Duodenal mucosa (tissue), 2 donors: ENCODE measurements around the gene MDM2.
A peak's percentile ranks its signal among the peaks of the same experiment; 100 is the strongest.
"Not testable (repeated sequence)": the region's sequence is repeated elsewhere in the genome, so short reads cannot be mapped to it uniquely, and the experiment has no call there.

ENCODE experiments used
- H3K27ac ChIP-seq: one replicate; pipeline ENCODE4 v1.7.0; 2013; ENCODE audit warnings: low read depth, low read length
- H3K27me3 ChIP-seq, 2 donors: one replicate each; pipeline ENCODE4 v1.7.0; 2013; ENCODE audit warnings: low read length in 2 of 2, control low read depth in 1 of 2; ENCODE audit not compliant: insufficient read depth in 2 of 2, control insufficient read depth in 1 of 2
- H3K36me3 ChIP-seq, 2 donors: one replicate each; pipeline ENCODE4 v1.7.0; 2013; ENCODE audit warnings: low read length in 2 of 2, control low read depth in 1 of 2; ENCODE audit not compliant: insufficient read depth in 2 of 2, control insufficient read depth in 1 of 2
- H3K4me1 ChIP-seq, 2 donors: one replicate each; pipeline ENCODE4 v1.7.0; 2013; ENCODE audit warnings: low read length in 2 of 2, control low read depth in 1 of 2; ENCODE audit not compliant: insufficient read depth in 2 of 2, control insufficient read depth in 1 of 2
- H3K4me3 ChIP-seq, 2 donors: one replicate each; pipeline ENCODE4 v1.7.0; 2013; ENCODE audit warnings: low read length in 2 of 2, low read depth in 1 of 2
- H3K9ac ChIP-seq, 2 donors: one replicate each; pipeline ENCODE4 v1.7.0; 2013; ENCODE audit warnings: low read length in 2 of 2, low read depth in 1 of 2
- H3K9me3 ChIP-seq, 2 donors: one replicate each; pipeline ENCODE4 v1.7.0; 2013; ENCODE audit warnings: low read length in 2 of 2, control low read depth in 1 of 2; ENCODE audit not compliant: control insufficient read depth in 1 of 2

The MDM2 gene

GRCh38 chr12:68812553-68813241 lies 4.7 kb downstream of the MDM2 start:
- peak overlapping the region in 1 of 2 donors; percentile 15 for H3K4me3 ChIP-seq
- no peaks in the 10 kb centered on the region for H3K27me3 ChIP-seq
- H3K36me3 ChIP-seq = peaks cover 22 to 43% of the 10 kb centered on the region in 2 donors
- peaks cover 6 to 13% of the 10 kb centered on the region in 2 donors for H3K4me1 ChIP-seq
- no peak overlapping the region for H3K9ac ChIP-seq
- no peak overlapping the region for H3K27ac ChIP-seq
- H3K9me3 ChIP-seq = no peaks in the 10 kb centered on the region

- Histone ChIP-seq H3K27ac (no peak overlapping the region), H3K9me3 (no peaks in the 10 kb centered on the region), H3K4me1 (peaks cover 6 to 13% of the 10 kb centered on the region in 2 donors), H3K27me3 (no peaks in the 10 kb centered on the region), H3K36me3 (peaks cover 22 to 43% of the 10 kb centered on the region in 2 donors), H3K9ac (no peak overlapping the region), H3K4me3 (peak overlapping the region in 1 of 2 donors; percentile 15)
These were observed 5.2 kb downstream of the MDM2 start for GRCh38 chr12:68813242-68813593.

GRCh38 chr12:68814490-68815231 lies 6.7 kb downstream of the MDM2 start:
- peaks cover 29 to 52% of the 10 kb centered on the region in 2 donors for H3K36me3 ChIP-seq
- no peak overlapping the region for H3K9ac ChIP-seq
- H3K27ac ChIP-seq = no peak overlapping the region
- peak overlapping the region in 1 of 2 donors; percentile 3 for H3K4me3 ChIP-seq
- H3K9me3 ChIP-seq = no peaks in the 10 kb centered on the region
- peaks cover 6 to 13% of the 10 kb centered on the region in 2 donors for H3K4me1 ChIP-seq
- H3K27me3 ChIP-seq = no peaks in the 10 kb centered on the region

GRCh38 chr12:68815232-68815927 lies 7.4 kb downstream of the MDM2 start:
- no peak overlapping the region for H3K27ac ChIP-seq

GRCh38 chr12:68815928-68816800 lies 8.2 kb downstream of the MDM2 start:
- no peak overlapping the region for H3K27ac ChIP-seq
- peaks cover 6 to 13% of the 10 kb centered on the region in 2 donors for H3K4me1 ChIP-seq
- H3K36me3 ChIP-seq = peaks cover 35 to 55% of the 10 kb centered on the region in 2 donors

More at GRCh38 chr12:68815232-68815927, 7.4 kb downstream of the MDM2 start:
- H3K36me3 ChIP-seq = peaks cover 31 to 49% of the 10 kb centered on the region in 2 donors
- H3K4me3 ChIP-seq = peak overlapping the region in 1 of 2 donors; percentile 3
- H3K9ac ChIP-seq = no peak overlapping the region
- H3K27me3 ChIP-seq = no peaks in the 10 kb centered on the region
- no peaks in the 10 kb centered on the region for H3K9me3 ChIP-seq
- peaks cover 6 to 13% of the 10 kb centered on the region in 2 donors for H3K4me1 ChIP-seq

GRCh38 chr12:68819481-68819880 lies 11.5 kb downstream of the MDM2 start:
- H3K27me3 ChIP-seq, H3K9me3 ChIP-seq, H3K4me1 ChIP-seq, H3K4me3 ChIP-seq, H3K9ac ChIP-seq, H3K27ac ChIP-seq: not testable (repeated sequence)
- H3K36me3 ChIP-seq = peaks cover 37 to 64% of the 10 kb centered on the region in 2 donors

More at GRCh38 chr12:68815928-68816800, 8.2 kb downstream of the MDM2 start:
- no peak overlapping the region for H3K4me3 ChIP-seq
- H3K9me3 ChIP-seq = no peaks in the 10 kb centered on the region
- no peaks in the 10 kb centered on the region for H3K27me3 ChIP-seq
- H3K9ac ChIP-seq = no peak overlapping the region

GRCh38 chr12:68821357-68822188 lies 13.6 kb downstream of the MDM2 start:
- Histone ChIP-seq H3K27me3 (no peaks in the 10 kb centered on the region), H3K4me1 (peaks cover 0 to 5% of the 10 kb centered on the region in 2 donors), H3K9ac (no peak overlapping the region), H3K9me3 (no peaks in the 10 kb centered on the region), H3K4me3 (no peak overlapping the region), H3K36me3 (peaks cover 45 to 68% of the 10 kb centered on the region in 2 donors), H3K27ac (no peak overlapping the region)

- H3K36me3 ChIP-seq = peaks cover 45 to 69% of the 10 kb centered on the region in 2 donors
- no peaks in the 10 kb centered on the region for H3K27me3 ChIP-seq
- H3K4me1 ChIP-seq = peaks cover 0 to 5% of the 10 kb centered on the region in 2 donors
- no peak overlapping the region for H3K4me3 ChIP-seq
- H3K9ac ChIP-seq = no peak overlapping the region
- H3K9me3 ChIP-seq = no peaks in the 10 kb centered on the region
- H3K27ac ChIP-seq = no peak overlapping the region
These were observed 15.7 kb downstream of the MDM2 start for GRCh38 chr12:68823696-68824095.

- peaks cover 0 to 5% of the 10 kb centered on the region in 2 donors for H3K4me1 ChIP-seq
These were observed 16.2 kb downstream of the MDM2 start for GRCh38 chr12:68824131-68824530.

More at GRCh38 chr12:68824131-68824530, 16.2 kb downstream of the MDM2 start:
- H3K9ac ChIP-seq = no peak overlapping the region
- no peaks in the 10 kb centered on the region for H3K9me3 ChIP-seq
- H3K36me3 ChIP-seq = peaks cover 40 to 69% of the 10 kb centered on the region in 2 donors
- H3K27ac ChIP-seq = no peak overlapping the region
- H3K27me3 ChIP-seq = no peaks in the 10 kb centered on the region
- no peak overlapping the region for H3K4me3 ChIP-seq
